HCT116 (cell line): ENCODE measurements around the gene FBXL5. TPM values are rescaled to one million over a fixed set of nuclear protein-coding genes. Genes with fewer than 3 reads are reported as not detected.

Experiments
- ATAC-seq: fragments of 200-7000 bp; cut with Tn5 transposase; 2 replicates; pipeline ENCODE4 v1.9.1; 2020; ENCODE audit warnings: mild to moderate bottlenecking, moderate library complexity
- BruUV-seq: library from RNA; stranded (reverse); fragments of 400-500 nt; replicated peaks from 2 replicates; lab custom pipeline; 2021; lab: Mats Ljungman, UMichigan
- CTCF ChIA-PET: fragments of 300-600 bp; sonication (Branson Sonifier 250); formaldehyde crosslinking; loops from one replicate; lab custom pipeline; 2021; ENCODE audit warnings: antibody characterized with exemption; lab: Charles Lee
- POLR2A ChIA-PET: fragments of 300-600, 350-600 bp; sonication (Branson Sonifier 250); formaldehyde crosslinking; loops from one replicate; lab custom pipeline; 2021; ENCODE audit warnings: antibody characterized with exemption; lab: Charles Lee
- RAD21 ChIA-PET, 2 experiments: fragments of 300-600 bp; sonication (Branson Sonifier 250); formaldehyde crosslinking; loops; one replicate each; lab custom pipeline; 2023; ENCODE audit warnings: low total read pairs in 2 of 2; ENCODE audit not compliant: uncharacterized antibody in 2 of 2, unreplicated experiment in 2 of 2, low non-redundant PET in 1 of 2; lab: Charles Lee
- DNase-seq: peaks from one replicate; pipeline ENCODE4 v3.0.0-alpha.2; 2010; ENCODE audit warnings: low read depth, low spot score
- H2AFZ ChIP-seq: fragments of 200-600 bp; shearing (Covaris generic), sonication (generic); 2 replicates; pipeline ENCODE4 v1.6.1; 2017; ENCODE audit warnings: low read depth, mixed run types, mixed read lengths, antibody characterized with exemption, low read length; ENCODE audit not compliant: poor library complexity, severe bottlenecking
- H3K27ac ChIP-seq: 2 replicates; pipeline ENCODE4 v1.5.1; 2012; ENCODE audit warnings: low read depth, low read length
- H3K27me3 ChIP-seq: fragments of 200-600 bp; sonication (generic); 2 replicates; pipeline ENCODE4 v1.6.1; 2016; ENCODE audit warnings: mixed run types, low read length, mixed read lengths; ENCODE audit not compliant: insufficient read depth
- H3K36me3 ChIP-seq, 2 experiments: fragments of 200-500 bp in 1 of 2; fragments of 200-600 bp in 1 of 2; sonication (Bioruptor generic) in 1 of 2; sonication (generic) in 1 of 2; 2 replicates each; pipeline versions ENCODE4 v1.5.1 to v1.6.1; 2014 to 2016; ENCODE audit warnings: low read length in 2 of 2, inconsistent platforms in 1 of 2, mixed read lengths in 1 of 2, mixed run types in 1 of 2; ENCODE audit not compliant: insufficient read depth in 2 of 2, control insufficient read depth in 1 of 2
- H3K4me1 ChIP-seq, 2 experiments: fragments of 200-600 bp in 1 of 2; sonication (generic) in 1 of 2; 2 replicates each; pipeline versions ENCODE4 v1.5.1 to v1.6.1; 2012 to 2017; ENCODE audit warnings: low read length in 2 of 2, inconsistent platforms in 1 of 2, mild to moderate bottlenecking in 1 of 2, mixed read lengths in 1 of 2, mixed run types in 1 of 2, moderate library complexity in 1 of 2; ENCODE audit not compliant: insufficient read depth in 2 of 2, control insufficient read depth in 1 of 2
- H3K4me2 ChIP-seq: fragments of 200-600 bp; sonication (generic); 2 replicates; pipeline ENCODE4 v1.6.1; 2017; ENCODE audit warnings: mixed run types, low read length, mixed read lengths
- H3K4me3 ChIP-seq, 2 experiments: fragments of 200-600 bp in 1 of 2; sonication (generic) in 1 of 2; replicated peaks in 1 of 2; 2 replicates each; pipeline ENCODE4 v1.5.1; 2011 to 2016; ENCODE audit warnings: low read length in 2 of 2, control low read depth in 1 of 2, low read depth in 1 of 2, mild to moderate bottlenecking in 1 of 2, mixed read lengths in 1 of 2, mixed run types in 1 of 2
- H3K79me2 ChIP-seq: fragments of 200-600 bp; sonication (generic); 2 replicates; pipeline ENCODE4 v1.6.1; 2017; ENCODE audit warnings: mild to moderate bottlenecking, mixed run types, low read length, moderate library complexity, mixed read lengths; ENCODE audit not compliant: insufficient read depth
- H3K9ac ChIP-seq: fragments of 200-600 bp; sonication (generic); 2 replicates; pipeline ENCODE4 v1.6.1; 2016; ENCODE audit warnings: low read length, mixed read lengths
- H3K9me2 ChIP-seq: fragments of 200-600 bp; sonication (generic), shearing (Covaris generic); 2 replicates; pipeline ENCODE4 v1.6.1; 2017; ENCODE audit warnings: mixed run types, mild to moderate bottlenecking, moderate library complexity; ENCODE audit not compliant: insufficient read depth
- H3K9me3 ChIP-seq, 2 experiments: fragments of 200-500 bp in 1 of 2; fragments of 200-600 bp in 1 of 2; sonication (Bioruptor generic) in 1 of 2; sonication (generic) in 1 of 2; 2 replicates each; pipeline ENCODE4 v1.6.1; 2014 to 2017; ENCODE audit warnings: low read length in 2 of 2, mixed read lengths in 2 of 2, inconsistent platforms in 1 of 2, low read depth in 1 of 2, mild to moderate bottlenecking in 1 of 2, mixed run types in 1 of 2, moderate library complexity in 1 of 2; ENCODE audit not compliant: control insufficient read depth in 1 of 2, insufficient read depth in 1 of 2
- H4K20me1 ChIP-seq: fragments of 200-600 bp; sonication (generic), shearing (Covaris generic); 2 replicates; pipeline ENCODE4 v1.6.1; 2017; ENCODE audit warnings: mixed run types, mild to moderate bottlenecking, moderate library complexity; ENCODE audit not compliant: insufficient read depth
- CBX3 ChIP-seq: IDR thresholded peaks from 2 replicates; pipeline ENCODE4 v1.6.1; 2012; ENCODE audit warnings: low read depth
- FOSL1 ChIP-seq: IDR thresholded peaks from 2 replicates; pipeline ENCODE4 v1.6.1; 2012; ENCODE audit warnings: low read depth
- MAX ChIP-seq: IDR thresholded peaks from 2 replicates; pipeline ENCODE4 v1.6.1; 2012
- POLR2AphosphoS5 ChIP-seq: IDR thresholded peaks from 2 replicates; pipeline ENCODE4 v1.6.1; 2011; ENCODE audit warnings: mild to moderate bottlenecking, low read depth, low read length, moderate library complexity
- RAD21 ChIP-seq: IDR thresholded peaks from 2 replicates; pipeline ENCODE4 v1.6.1; 2012; ENCODE audit warnings: low read depth, mild to moderate bottlenecking
- REST ChIP-seq: IDR thresholded peaks from 2 replicates; pipeline ENCODE4 v1.6.1; 2012; ENCODE audit warnings: low read depth
- TCF7L2 ChIP-seq: IDR thresholded peaks from 2 replicates; pipeline ENCODE4 v1.7.0; 2011; ENCODE audit warnings: borderline replicate concordance, inconsistent platforms; ENCODE audit not compliant: insufficient read depth, insufficient read length; ENCODE audit errors: extremely low read depth
- YY1 ChIP-seq: IDR thresholded peaks from 2 replicates; pipeline ENCODE4 v1.6.1; 2011; ENCODE audit warnings: low read length, low read depth, moderate library complexity, mild to moderate bottlenecking; ENCODE audit not compliant: insufficient replicate concordance; ENCODE audit errors: extremely low read depth
- ZNF274 ChIP-seq: fragments of 200-500 bp; sonication (Bioruptor generic); IDR thresholded peaks from 2 replicates; pipeline ENCODE4 v1.6.1; 2014; ENCODE audit warnings: mild to moderate bottlenecking, low read depth, low read length, inconsistent platforms
- intact Hi-C: fragments of 100-400 bp; cut with micrococcal nuclease; formaldehyde crosslinking; loops from 2 replicates; pipeline ENCODE4 v1.10.0; 2022
- total RNA-seq: library from RNA; stranded (reverse); gene quantifications from one replicate; pipeline ENCODE4 v1.2.1, GENCODE V29; 2021; ENCODE audit not compliant: unreplicated experiment

The FBXL5 gene
- total RNA-seq, 1 experiment from 2014 or later = 20.6 TPM

- TF ChIP-seq REST = no peak
- no peak for TF ChIP-seq TCF7L2
- no peak for TF ChIP-seq RAD21
- TF ChIP-seq, all 23 proteins: peak for 0
Measured at GRCh38 chr4:15658781-15659180, 3.6 kb upstream of the FBXL5 start (continued).

DNA sequence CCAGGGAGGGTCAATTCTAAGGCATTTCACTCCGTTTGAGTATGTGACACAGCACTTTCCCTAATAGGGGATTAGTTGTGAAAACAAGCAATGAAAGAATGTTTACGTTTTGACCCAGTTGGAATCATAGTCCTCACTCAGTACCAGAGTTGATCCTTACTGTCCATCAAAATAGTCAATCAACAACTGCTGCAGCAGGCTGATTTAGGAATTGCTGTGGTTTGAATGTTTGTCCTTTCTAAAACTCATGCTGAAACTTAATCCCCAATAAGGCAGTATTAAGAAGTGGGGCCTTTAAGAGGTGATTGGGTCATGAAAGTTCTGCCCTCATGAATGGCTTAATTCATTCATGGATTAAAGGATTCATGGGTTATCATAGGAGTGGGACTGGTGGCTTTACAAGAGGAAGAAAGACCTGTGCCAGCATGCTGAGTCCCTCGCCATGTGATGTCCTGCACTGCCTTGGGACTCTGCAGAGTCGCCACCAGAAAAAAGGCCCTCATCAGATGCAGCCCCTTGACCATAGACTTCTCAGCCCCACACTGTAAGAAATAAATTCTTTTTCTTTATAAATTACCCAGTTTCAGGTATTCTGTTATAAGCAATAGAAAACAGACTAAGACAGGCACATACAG, 3.1 kb upstream of the FBXL5 start:
- no TSS peak for BruUV-seq

More for the DNA sequence above, 3.1 kb upstream of the FBXL5 start:
- Histone ChIP-seq H3K4me3 (no peak overlapping the region), H3K27me3 (no peaks in the 10 kb centered on the region), H3K27ac (no peak overlapping the region), H4K20me1 (no peaks in the 10 kb centered on the region), H3K4me2 (no peak overlapping the region), H3K9ac (no peak overlapping the region), H3K79me2 (peaks cover 14% of the 10 kb centered on the region), H3K4me1 (peaks cover 4 to 18% of the 10 kb centered on the region in 2 experiments), H2AFZ (no peak overlapping the region), H3K9me3 (no peaks in the 10 kb centered on the region), H3K36me3 (no peaks in the 10 kb centered on the region), H3K9me2 (no peaks in the 10 kb centered on the region)
- DNase-seq (no peak), ATAC-seq (no peak)
- ChIA-PET POLR2A (no interaction called here), CTCF (no interaction called here), RAD21 (no interaction called here)
- intact Hi-C loops = no loop called here
- no peak for TF ChIP-seq ZNF274
- TF ChIP-seq FOSL1 = no peak
- TF ChIP-seq RAD21 = no peak
- no peak for TF ChIP-seq YY1
- TF ChIP-seq MAX = no peak
- TF ChIP-seq POLR2AphosphoS5 = no peak
- no peak for TF ChIP-seq CBX3
